Measurements from ENCODE around the gene GNG2.

DNA sequence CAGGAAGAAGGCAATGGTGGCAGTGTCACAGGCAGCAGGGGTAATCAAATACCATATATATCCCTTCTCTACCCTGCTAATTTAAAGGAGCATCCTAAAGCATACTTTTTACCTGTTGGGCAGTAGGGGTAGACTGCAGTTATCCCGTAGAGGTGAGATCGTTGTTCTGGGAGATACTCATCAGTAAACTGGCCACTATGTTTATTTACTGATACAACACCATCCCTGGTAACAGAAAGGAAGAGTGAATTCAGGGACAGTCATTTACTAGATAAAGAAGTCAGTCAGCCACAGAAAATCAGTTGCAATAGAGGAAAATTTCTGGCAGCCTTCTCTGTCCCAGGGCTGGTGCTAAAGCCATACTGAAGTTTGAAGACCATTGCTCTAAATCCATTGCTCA, 145.2 kb downstream of the GNG2 start:
- TF ChIP-seq EZH2 (optimal IDR thresholded peaks at IDR 0.05; ENCODE audit: low read depth, low read length) (no peak), CTCF (IDR thresholded peaks at IDR 0.05; ENCODE audit: low read length) (no peak)

All from MM.1S (cell line).